Kidney (tissue), 14 donors: ENCODE results near the gene OLR1. TPM values are rescaled to one million over a fixed set of nuclear protein-coding genes. Genes with fewer than 3 reads are reported as not detected.

Experiments used
- DNase-seq, 5 donors: peaks; one replicate each; pipeline ENCODE4 v3.0.0-alpha.2; 2013 to 2020
- FAIRE-seq: peaks from 2 replicates; lab custom pipeline; 2012; peaks lifted over from hg19 to GRCh38; lab: Jason Lieb, UNC
- H3K27ac ChIP-seq, 2 donors: one replicate each; pipeline ENCODE4 v1.7.0; 2013; ENCODE audit warnings: low read depth in 2 of 2, low read length in 2 of 2, inconsistent platforms in 1 of 2
- H3K27me3 ChIP-seq: one replicate; pipeline ENCODE4 v1.7.1; 2013; ENCODE audit warnings: low read length, inconsistent platforms; ENCODE audit not compliant: control insufficient read depth, insufficient read depth
- H3K36me3 ChIP-seq, 3 donors: one replicate each; pipeline versions ENCODE4 v1.7.0 to v1.7.1; 2013; ENCODE audit warnings: low read length in 3 of 3, control low read depth in 1 of 3, inconsistent platforms in 1 of 3; ENCODE audit not compliant: insufficient read depth in 3 of 3, control insufficient read depth in 2 of 3
- H3K4me1 ChIP-seq, 3 donors: one replicate each; pipeline versions ENCODE4 v1.7.0 to v1.7.1; 2013; ENCODE audit warnings: low read length in 3 of 3, inconsistent platforms in 1 of 3, low read depth in 1 of 3; ENCODE audit not compliant: control insufficient read depth in 2 of 3, insufficient read depth in 2 of 3
- H3K4me3 ChIP-seq, 3 donors: one replicate each; pipeline versions ENCODE4 v1.7.0 to v1.8.1; 2013; ENCODE audit warnings: low read length in 3 of 3, control low read depth in 1 of 3, inconsistent platforms in 1 of 3
- H3K9ac ChIP-seq, 3 donors: one replicate each; pipeline versions ENCODE4 v1.7.0 to v1.7.1; 2013; ENCODE audit warnings: low read length in 3 of 3, control low read depth in 1 of 3, inconsistent platforms in 1 of 3
- H3K9me3 ChIP-seq, 3 donors: one replicate each; pipeline versions ENCODE4 v1.7.0 to v1.7.1; 2013; ENCODE audit warnings: low read length in 3 of 3, control low read depth in 1 of 3, inconsistent platforms in 1 of 3; ENCODE audit not compliant: control insufficient read depth in 2 of 3, insufficient read depth in 1 of 3
- CTCF ChIP-seq: IDR thresholded peaks from 3 replicates; pipeline ENCODE4 v1.5.1; 2012; ENCODE audit warnings: mild to moderate bottlenecking, moderate library complexity, borderline replicate concordance; ENCODE audit not compliant: insufficient read depth; ENCODE audit errors: extremely low read depth
- intact Hi-C: fragments of 100-400 bp; cut with DNase I; formaldehyde crosslinking; loops from one replicate; pipeline ENCODE4 v1.11.1; 2022
- polyA plus RNA-seq: library from polyadenylated mRNA; stranded (reverse); fragments of 350-450 nt; fragmentation: Illumina TruSeq; extraction: RNeasy Lipid Tissue Mini Kit (QIAGEN cat#74804); gene quantifications from one replicate; pipeline ENCODE4 v1.2.3, GENCODE V29; 2014; ENCODE audit warnings: low read depth, low replicate concordance; ENCODE audit not compliant: insufficient read depth
- total RNA-seq: library from RNA; stranded (reverse); fragmentation: NEBNext Ultra II Directional; extraction: Animal tissue kit (Norgen Biotek cat#: 25700); gene quantifications from one replicate; pipeline ENCODE4 v1.2.1, GENCODE V29; 2021
- donor health status: control.
- donor health status: control.
- donor health status: control.
- donor health status: control.
- donor health status: control.
- donor health status: DM: yes; HTN: yes; CAD: no.
- donor health status: Normal renal cell carcinoma (clear cell type).

Gene OLR1
- total and polyA plus RNA-seq, 2 donors from 2014 or later, result 6.7 to 11.5 TPM

- Histone ChIP-seq H3K36me3 (peaks cover 0 to 21% (median 10%) of the 10 kb centered on the region in 3 donors), H3K4me1 (peaks cover 0 to 12% (median 0%) of the 10 kb centered on the region in 3 donors), H3K9ac (peak overlapping the region in 1 of 3 donors; percentile 100), H3K4me3 (peak overlapping the region in 2 of 3 donors; percentile 98 to 100), H3K9me3 (no peaks in the 10 kb centered on the region), H3K27ac (peak overlapping the region; percentile 99 to 100), H3K27me3 (no peaks in the 10 kb centered on the region)
- no peak for TF ChIP-seq CTCF
- DNase-seq (no peak), FAIRE-seq (no peak)
- intact Hi-C loops, result no loop called here
Observed at GRCh38 chr12:10215436-10215835, 43.5 kb upstream of the OLR1 start.

- Histone ChIP-seq H3K4me3 (peak overlapping the region in 2 of 3 donors; percentile 98 to 100), H3K36me3 (peaks cover 0 to 16% (median 5%) of the 10 kb centered on the region in 3 donors), H3K9me3 (no peaks in the 10 kb centered on the region), H3K4me1 (peaks cover 0 to 6% (median 0%) of the 10 kb centered on the region in 3 donors), H3K27me3 (no peaks in the 10 kb centered on the region), H3K27ac (peak overlapping the region; percentile 99 to 100), H3K9ac (peak overlapping the region in 1 of 3 donors; percentile 100)
- intact Hi-C loops, result no loop called here
- peak in 1 of 5 donors; percentile 30 for DNase-seq
- no peak for TF ChIP-seq CTCF
- peak; percentile 85 for FAIRE-seq
Observed at GRCh38 chr12:10214895-10215267, 42.9 kb upstream of the OLR1 start.

GRCh38 chr12:10214136-10214894 is 42.4 kb upstream of the OLR1 start:
- peak overlapping the region; percentile 90 to 100 (median 98) for H3K4me3 ChIP-seq
- peaks cover 0 to 12% (median 3%) of the 10 kb centered on the region in 3 donors for H3K36me3 ChIP-seq
- H3K9me3 ChIP-seq, result no peaks in the 10 kb centered on the region
- peak in 2 of 5 donors; percentile 57 to 64 for DNase-seq
- peaks cover 0 to 5% (median 0%) of the 10 kb centered on the region in 3 donors for H3K4me1 ChIP-seq
- intact Hi-C loops, result no loop called here
- peak overlapping the region; percentile 89 to 100 (median 96) for H3K9ac ChIP-seq
- no peaks in the 10 kb centered on the region for H3K27me3 ChIP-seq
- no peak for FAIRE-seq
- no peak for TF ChIP-seq CTCF
- peak overlapping the region; percentile 99 to 100 for H3K27ac ChIP-seq
